Endothelial cell of umbilical vein (primary cell): ENCODE results near the gene APBA3. TPM values are rescaled to one million over a fixed set of nuclear protein-coding genes. Genes with fewer than 3 reads are reported as not detected.

Experiments used
- BruUV-seq: library from RNA; stranded (reverse); fragments of 400-500 nt; replicated peaks from 2 replicates; lab custom pipeline; 2021; lab: Mats Ljungman, UMichigan
- CTCF ChIA-PET: fragments of 300-600, 350-600 bp; sonication (Branson Sonifier 250); formaldehyde crosslinking; loops from one replicate; lab custom pipeline; 2021; ENCODE audit warnings: antibody characterized with exemption, inconsistent platforms; lab: Charles Lee
- POLR2A ChIA-PET: fragments of 300-600, 350-600 bp; sonication (Branson Sonifier 250); formaldehyde crosslinking; loops from one replicate; lab custom pipeline; 2021; ENCODE audit warnings: antibody characterized with exemption, inconsistent platforms; lab: Charles Lee
- DNase-seq: peaks from one replicate; pipeline ENCODE4 v3.0.0-alpha.2; 2011; ENCODE audit warnings: low read depth, low spot score
- FAIRE-seq: peaks from 2 replicates; lab custom pipeline; 2011; peaks lifted over from hg19 to GRCh38; lab: Jason Lieb, UNC
- H2AFZ ChIP-seq: 2 replicates; pipeline ENCODE4 v1.6.0; 2012; ENCODE audit warnings: low read depth, low read length, control low read depth, inconsistent platforms
- H3K27ac ChIP-seq: 2 replicates; pipeline ENCODE4 v1.5.1; 2011; ENCODE audit warnings: low read depth, mild to moderate bottlenecking, control low read depth, low read length, moderate library complexity; ENCODE audit not compliant: insufficient read depth
- H3K27me3 ChIP-seq, 2 experiments: 2 replicates each; pipeline versions ENCODE4 v1.6.0 to v1.6.1; 2011; ENCODE audit warnings: low read length in 2 of 2, mixed read lengths in 1 of 2; ENCODE audit not compliant: control insufficient read depth in 2 of 2, insufficient read depth in 2 of 2
- H3K36me3 ChIP-seq, 2 experiments: 2 replicates in 1 of 2; 3 replicates in 1 of 2; pipeline ENCODE4 v1.5.1; 2011; ENCODE audit warnings: low read length in 2 of 2, mild to moderate bottlenecking in 1 of 2, moderate library complexity in 1 of 2; ENCODE audit not compliant: control insufficient read depth in 2 of 2, insufficient read depth in 2 of 2; ENCODE audit errors: extremely low read depth in 1 of 2
- H3K4me1 ChIP-seq: 3 replicates; pipeline ENCODE4 v1.5.1; 2011; ENCODE audit warnings: mild to moderate bottlenecking, low read length; ENCODE audit not compliant: control insufficient read depth, insufficient read depth; ENCODE audit errors: extremely low read depth
- H3K4me2 ChIP-seq: 2 replicates; pipeline ENCODE4 v1.6.1; 2011; ENCODE audit warnings: low read length, control low read depth, mixed read lengths; ENCODE audit not compliant: insufficient read depth
- H3K4me3 ChIP-seq, 3 experiments: fragments of 200-600 bp in 1 of 3; sonication (generic), shearing (Covaris generic) in 1 of 3; replicated peaks in 1 of 3; 2 replicates each; pipeline ENCODE4 v1.5.1; 2011 to 2016; ENCODE audit warnings: control low read depth in 3 of 3, low read length in 3 of 3, mild to moderate bottlenecking in 2 of 3, inconsistent platforms in 1 of 3, low read depth in 1 of 3, moderate library complexity in 1 of 3; ENCODE audit not compliant: insufficient read depth in 1 of 3
- H3K79me2 ChIP-seq: 2 replicates; pipeline ENCODE4 v1.6.0; 2012; ENCODE audit warnings: low read length, inconsistent platforms; ENCODE audit not compliant: control insufficient read depth, insufficient read depth
- H3K9ac ChIP-seq: replicated peaks from 2 replicates; pipeline ENCODE3; 2011; ENCODE audit warnings: low read length, control low read depth; ENCODE audit not compliant: insufficient read depth; ENCODE audit errors: extremely low read depth
- H3K9me1 ChIP-seq: replicated peaks from 3 replicates; pipeline ENCODE4 v1.6.0; 2011; ENCODE audit warnings: mild to moderate bottlenecking, low read length; ENCODE audit not compliant: control insufficient read depth, insufficient read depth; ENCODE audit errors: extremely low read depth
- H3K9me3 ChIP-seq: replicated peaks from 2 replicates; pipeline ENCODE4 v1.5.1; 2012; ENCODE audit warnings: low read length, inconsistent platforms; ENCODE audit not compliant: control insufficient read depth, insufficient read depth
- H4K20me1 ChIP-seq: replicated peaks from 2 replicates; pipeline ENCODE3; 2011; ENCODE audit warnings: mild to moderate bottlenecking, low read length; ENCODE audit not compliant: control insufficient read depth, insufficient read depth; ENCODE audit errors: extremely low read depth
- CTCF ChIP-seq, 2 donors: IDR thresholded peaks; 1 replicate in 1 of 2; 2 replicates in 1 of 2; pipeline ENCODE4 v1.5.1; 2011; ENCODE audit warnings: low read length in 2 of 2, mild to moderate bottlenecking in 2 of 2, moderate library complexity in 2 of 2, control low read depth in 1 of 2, inconsistent platforms in 1 of 2, low read depth in 1 of 2; ENCODE audit not compliant: insufficient read depth in 1 of 2; ENCODE audit errors: extremely low read depth in 1 of 2
- EZH2 ChIP-seq: IDR thresholded peaks from 2 replicates; pipeline ENCODE4 v1.6.1; 2012; ENCODE audit warnings: borderline replicate concordance, low read depth, mild to moderate bottlenecking, moderate library complexity, low read length, inconsistent platforms; ENCODE audit not compliant: severe bottlenecking
- FOS ChIP-seq: IDR thresholded peaks from 2 replicates; pipeline ENCODE4 v1.6.1; 2011; ENCODE audit warnings: mild to moderate bottlenecking, low read length, moderate library complexity, borderline replicate concordance; ENCODE audit not compliant: insufficient read depth
- GATA2 ChIP-seq: IDR thresholded peaks from 2 replicates; pipeline ENCODE4 v1.7.0; 2011; ENCODE audit warnings: low read depth, mild to moderate bottlenecking, moderate library complexity, mixed read lengths, low read length; ENCODE audit not compliant: insufficient read length, insufficient read depth
- JUN ChIP-seq: IDR thresholded peaks from 2 replicates; pipeline ENCODE4 v1.6.1; 2011; ENCODE audit warnings: borderline replicate concordance, low read depth; ENCODE audit not compliant: insufficient read length, insufficient read depth
- MAX ChIP-seq: IDR thresholded peaks from 2 replicates; pipeline ENCODE4 v1.6.1; 2011; ENCODE audit not compliant: insufficient read depth, insufficient read length
- MYC ChIP-seq: IDR thresholded peaks from one replicate; pipeline ENCODE4 v1.6.1; 2011; ENCODE audit warnings: mild to moderate bottlenecking, low read depth, low read length
- POLR2A ChIP-seq: IDR thresholded peaks from 2 replicates; pipeline ENCODE4 v1.6.1; 2012; ENCODE audit warnings: low read depth, mild to moderate bottlenecking, control low read depth, low read length
- POLR2AphosphoS5 ChIP-seq: IDR thresholded peaks from 2 replicates; pipeline ENCODE4 v1.6.1; 2012; ENCODE audit warnings: low read depth, mild to moderate bottlenecking, control low read depth, low read length, moderate library complexity; ENCODE audit not compliant: insufficient read depth
- dilution Hi-C: fragments of 300-500 bp; cut with MboI; formaldehyde crosslinking; loops from one replicate; pipeline ENCODE4 v1.15.0; 2019; ENCODE audit warnings: low sequenced_read_pairs; ENCODE audit not compliant: extremely low pct_ligation_motif_present
- intact Hi-C: fragments of 100-400 bp; cut with micrococcal nuclease; formaldehyde crosslinking; loops from one replicate; pipeline ENCODE4 v1.10.0; 2022
- polyA plus RNA-seq, 4 experiments: library from polyadenylated mRNA; depleted of rRNA in 3 of 4; stranded (reverse) in 3 of 4; unstranded in 1 of 4; fragments of >200 nt; gene quantifications; 2 replicates each; pipeline versions ENCODE4 v1.2.1 to v1.2.3, GENCODE V29; 2011 to 2012; ENCODE audit warnings: missing spikeins in 1 of 4
- total RNA-seq: library from RNA; stranded (reverse); gene quantifications from 2 replicates; pipeline ENCODE4 v1.2.3, GENCODE V29; 2021

The APBA3 gene
- total and polyA plus RNA-seq, 2 donors (not counting 3 experiments of a cell fraction or from before 2014, with no cell fraction given) = 23.4 to 25.1 TPM

- H3K27ac ChIP-seq = peak within 1 kb of the TSS; percentile 92
- intact Hi-C loops = loop anchor here (2.0 kb wide), 1 partner anchor 206 kb away; no protein-coding TSS in a partner anchor
- peak within 1 kb of the TSS; percentile 95 for H3K9ac ChIP-seq
- no peaks in the 10 kb centered on the region for H3K9me3 ChIP-seq
- DNase-seq = peak; percentile 100
- BruUV-seq = TSS peak; percentile 80
- H3K9me1 ChIP-seq = no peaks in the 10 kb centered on the region
- TF ChIP-seq MYC (peak; percentile 46), POLR2A (peak; percentile 74), CTCF (IDR thresholded peaks at IDR 0.05; ENCODE audit: extremely low read depth in 1 of 2, insufficient read depth in 1 of 2, low read depth in 1 of 2, low read length in 2 of 2) (no peak), EZH2 (no peak), JUN (no peak), MAX (no peak), FOS (no peak), GATA2 (no peak), POLR2AphosphoS5 (peak; percentile 88)
- H3K79me2 ChIP-seq = peaks cover 23% of the 10 kb centered on the region
- peak within 1 kb of the TSS; percentile 83 for H3K4me2 ChIP-seq
- H3K27me3 ChIP-seq = no peaks in the 10 kb centered on the region
- H2AFZ ChIP-seq = peak within 1 kb of the TSS; percentile 99
- peaks cover 14% of the 10 kb centered on the region for H3K4me1 ChIP-seq
- H4K20me1 ChIP-seq = no peaks in the 10 kb centered on the region
- FAIRE-seq = peak; percentile 98
- H3K4me3 ChIP-seq = peak within 1 kb of the TSS; percentile 64 to 93 (median 83)
- CTCF ChIA-PET = interaction anchor here (0.7 to 3.6 kb wide), 3 partner anchors 8 to 225 kb away, joined by 3 to 19 read pairs (median 3); no protein-coding TSS in a partner anchor
- H3K36me3 ChIP-seq = peaks cover 2 to 13% of the 10 kb centered on the region in 2 experiments
- POLR2A ChIA-PET = interaction anchor here (0.6 to 1.3 kb wide), 2 partner anchors 65 to 223 kb away, joined by 3 read pairs; partner anchors contain the start of gene EEF2
- dilution Hi-C loops = no loop called here
Observed at GRCh38 chr19:3762501-3763459, 1.3 kb upstream of the APBA3 start, which contains the start of gene MRPL54. TSS of gene MRPL54 (plus strand) at chr19:3762682. CDS start at chr19:3762701, 19 bp downstream.
